Measurements from ENCODE around the gene KDM4B. TPM values are rescaled to one million over a fixed set of nuclear protein-coding genes. Genes with fewer than 3 reads are reported as not detected.

The KDM4B gene
- total RNA-seq, 1 donor from 2014 or later = 36.4 TPM

DNA sequence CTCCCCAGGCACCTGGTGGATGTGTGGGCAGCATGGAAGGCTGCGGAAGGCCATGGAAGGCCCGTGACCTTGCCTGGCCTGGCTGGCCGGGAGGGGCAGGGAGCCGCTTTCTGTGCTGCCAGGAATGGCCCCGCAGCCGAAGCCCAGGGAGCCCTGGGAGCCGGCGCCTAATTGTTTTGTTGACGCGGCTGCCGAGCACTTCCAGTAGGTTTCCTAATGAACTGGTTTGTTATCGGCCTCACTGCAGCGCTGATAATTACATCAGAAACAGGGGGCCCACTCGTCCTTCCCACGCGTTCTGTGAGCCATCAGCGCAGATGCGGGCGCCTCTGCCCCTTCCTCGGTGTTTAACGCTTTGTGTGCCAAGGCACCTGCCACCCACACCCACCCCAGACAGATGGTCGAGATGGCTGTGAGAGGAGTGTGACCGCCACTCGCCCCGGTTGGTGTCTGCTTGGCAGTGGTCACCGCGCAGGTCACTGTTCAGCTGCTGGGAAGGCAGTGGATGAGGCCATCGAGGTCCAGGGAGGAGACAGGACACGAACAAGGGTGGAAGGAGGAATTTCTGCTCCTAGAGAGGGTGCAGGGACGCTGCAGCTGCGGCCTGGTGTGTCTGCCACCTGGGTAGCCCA lies 124.5 kb downstream of the KDM4B start:
- ATAC-seq (peak; percentile 71), DNase-seq (peak; percentile 75)
- intact Hi-C loops (cut with micrococcal nuclease) = no loop called here

DNA sequence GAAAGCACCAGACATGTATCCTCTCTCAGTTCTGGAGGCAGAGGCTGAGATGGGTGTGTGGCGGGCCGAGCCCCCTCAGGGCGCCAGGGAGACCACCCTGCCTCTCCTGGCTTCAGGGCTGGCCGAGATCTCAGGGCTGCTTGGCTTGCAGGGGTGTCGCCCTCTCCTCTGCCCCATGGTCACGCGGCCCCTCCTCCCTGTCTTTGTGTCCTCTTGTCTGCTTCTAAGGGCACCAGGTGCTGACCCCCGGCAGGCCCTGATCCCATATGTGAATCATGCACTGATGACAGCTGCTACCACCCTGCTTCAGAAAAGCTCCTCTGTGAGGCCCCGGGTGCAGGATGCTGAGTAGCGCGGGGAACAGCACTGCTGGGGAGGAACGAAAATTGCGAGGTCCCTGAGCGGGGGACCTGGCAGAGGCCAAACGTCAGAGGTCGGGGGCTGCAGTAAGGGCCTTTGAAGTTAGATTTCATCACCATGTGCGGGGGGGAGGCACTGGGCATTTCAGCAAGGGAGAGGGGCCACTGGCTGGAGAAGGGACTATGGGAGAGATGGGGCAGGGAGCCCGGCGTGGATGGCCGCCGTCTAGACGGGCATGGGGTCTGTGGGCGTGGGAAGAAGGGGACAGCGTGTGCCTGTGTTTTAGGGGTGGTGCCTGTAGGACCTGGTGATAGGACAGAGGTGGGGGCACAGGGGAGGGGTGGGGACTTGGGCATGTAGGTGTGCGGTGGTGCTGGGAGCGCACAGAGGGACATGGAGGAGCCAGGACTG lies 125.2 kb downstream of the KDM4B start:
- intact Hi-C loops (cut with micrococcal nuclease) = no loop called here
- no peak for ATAC-seq
- no peak for DNase-seq

DNA sequence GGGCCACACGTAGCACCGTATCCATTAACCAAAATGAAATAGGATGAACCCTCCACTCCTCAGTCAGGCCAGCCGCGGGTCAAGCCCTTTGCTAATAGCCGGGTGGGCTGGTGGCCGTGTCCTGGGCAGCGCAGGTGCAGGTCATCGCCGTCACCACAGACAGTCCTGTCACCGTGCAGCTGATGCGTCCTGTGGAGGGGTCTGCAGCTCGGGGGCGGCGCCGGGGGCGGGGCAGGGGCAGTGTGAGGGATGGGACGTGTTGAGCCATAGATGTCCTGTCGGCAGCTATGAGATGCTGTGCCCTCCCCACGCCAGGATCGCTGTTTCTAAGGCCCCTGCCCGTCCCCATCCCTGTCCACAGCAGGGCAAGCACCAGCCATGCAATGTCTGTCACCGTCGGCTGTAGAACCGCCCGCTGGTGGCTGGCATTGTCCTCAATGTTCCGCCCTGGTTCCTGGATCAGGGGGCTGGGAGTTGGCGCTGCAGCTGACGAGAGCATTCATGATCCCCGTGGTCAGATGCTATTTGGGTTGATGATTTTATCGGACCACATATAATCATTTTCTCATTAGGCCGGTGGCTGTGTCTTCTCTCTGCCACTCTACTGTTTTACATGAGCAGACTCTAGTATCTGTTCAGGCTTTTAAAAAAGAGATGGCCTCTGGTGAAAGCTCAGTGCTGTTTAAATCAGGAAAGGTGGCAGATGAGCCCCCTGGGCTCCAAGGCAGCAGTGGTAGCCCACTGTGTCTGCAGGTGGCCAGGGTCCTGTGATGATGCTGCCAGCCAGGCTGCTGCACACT lies 126.1 kb downstream of the KDM4B start:
- intact Hi-C loops (cut with micrococcal nuclease) = no loop called here
- DNase-seq (no peak), ATAC-seq (no peak)

DNA sequence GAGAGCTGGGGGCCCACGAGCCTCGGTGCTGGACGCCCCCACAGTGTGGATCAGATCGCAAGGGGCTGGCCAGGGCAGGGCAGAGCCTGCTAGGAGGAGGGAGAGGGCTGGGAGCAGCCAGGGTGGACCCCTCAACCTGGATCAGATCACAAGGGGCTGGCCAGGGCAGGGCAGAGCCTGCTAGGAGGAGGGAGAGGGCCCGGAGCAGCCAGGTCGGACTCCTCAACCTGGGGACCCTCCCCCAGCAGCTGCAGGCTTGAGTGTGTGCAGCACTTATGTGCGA lies 126.6 kb downstream of the KDM4B start:
- intact Hi-C loops (cut with micrococcal nuclease) = no loop called here
- DNase-seq = no peak
- ATAC-seq = no peak

DNA sequence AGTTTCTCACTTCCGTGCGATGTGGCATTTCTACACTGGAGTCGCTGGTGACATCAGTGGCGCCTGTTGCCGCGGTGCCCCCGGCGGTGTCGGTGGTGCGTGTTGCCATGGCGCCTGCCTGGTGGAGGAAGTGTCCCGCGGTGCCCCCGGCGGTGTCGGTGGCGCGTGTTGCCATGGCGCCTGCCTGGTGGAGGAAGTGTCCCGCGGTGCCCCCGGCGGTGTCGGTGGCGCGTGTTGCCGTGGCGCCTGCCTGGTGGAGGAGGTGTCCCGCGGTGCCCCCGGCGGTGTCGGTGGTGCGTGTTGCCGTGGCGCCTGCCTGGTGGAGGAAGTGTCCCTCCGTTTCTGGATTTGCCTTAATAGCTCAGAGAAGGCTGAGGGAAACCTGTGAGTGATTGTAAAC lies 127.6 kb downstream of the KDM4B start:
- intact Hi-C loops (cut with micrococcal nuclease) = no loop called here
- ATAC-seq (no peak), DNase-seq (no peak)

DNA sequence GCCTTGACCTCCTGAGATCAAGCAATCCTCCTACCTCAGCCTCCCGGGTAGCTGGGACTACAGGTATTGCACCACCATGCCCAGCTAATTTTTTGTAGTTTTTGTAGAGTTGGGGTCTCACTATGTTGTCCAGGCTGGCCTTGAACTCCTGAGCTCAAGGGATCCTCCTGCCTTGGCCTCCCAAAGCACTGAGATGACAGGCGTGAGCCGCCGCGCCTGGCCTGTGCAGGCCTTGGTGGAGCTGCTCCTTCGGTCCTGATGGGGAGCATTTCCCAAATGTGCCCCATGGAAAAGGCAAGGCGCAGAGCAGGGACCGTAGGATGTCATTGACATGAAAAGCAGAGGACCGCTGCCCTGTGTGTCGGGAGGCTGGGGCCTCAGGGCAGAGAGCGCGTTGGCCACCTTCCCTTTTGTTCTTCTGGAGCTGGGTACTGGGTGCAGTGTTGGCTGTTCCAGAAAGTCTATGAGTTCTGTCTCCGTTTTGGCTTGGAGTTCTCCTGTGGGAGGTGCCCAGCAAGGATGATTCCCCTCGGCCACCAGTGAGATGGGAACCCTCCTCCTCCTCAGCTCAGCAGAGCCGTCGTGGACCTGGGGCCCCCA lies 128.5 kb downstream of the KDM4B start:
- no peak for ATAC-seq
- intact Hi-C loops (cut with micrococcal nuclease) = no loop called here
- no peak for DNase-seq

DNA sequence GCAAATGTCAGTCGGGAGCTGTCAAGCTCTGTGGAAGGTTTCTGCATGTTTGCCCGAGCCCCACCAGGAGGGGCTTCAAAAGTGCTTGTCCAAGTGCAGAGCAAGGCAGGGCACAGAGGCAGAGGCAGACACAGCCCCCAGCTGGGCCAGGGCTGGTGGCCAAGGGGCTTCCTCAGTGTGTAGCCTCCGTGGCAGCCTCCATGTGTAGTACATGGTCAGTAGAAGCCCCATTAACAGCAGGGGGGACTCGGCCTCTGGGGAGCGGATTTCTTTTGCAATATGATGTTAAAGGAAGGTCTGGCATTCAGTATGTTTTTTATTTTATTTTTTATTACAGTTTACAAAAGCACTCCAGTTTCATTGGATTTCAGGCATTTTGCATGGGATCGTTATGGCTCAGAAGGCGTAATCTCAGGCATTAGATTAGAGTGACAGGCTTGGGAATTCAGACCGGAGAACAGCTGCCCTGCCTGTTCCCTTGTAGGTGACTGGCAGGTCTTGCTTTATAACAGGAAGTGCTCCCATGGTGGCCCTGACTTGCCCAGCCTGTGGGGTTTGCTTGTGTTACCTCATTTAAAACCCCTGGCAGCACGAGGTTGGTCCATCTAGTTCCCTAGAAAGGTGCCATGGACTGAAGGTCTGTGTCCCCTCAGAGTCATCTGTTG lies 129.2 kb downstream of the KDM4B start:
- intact Hi-C loops (cut with micrococcal nuclease) = no loop called here

DNA sequence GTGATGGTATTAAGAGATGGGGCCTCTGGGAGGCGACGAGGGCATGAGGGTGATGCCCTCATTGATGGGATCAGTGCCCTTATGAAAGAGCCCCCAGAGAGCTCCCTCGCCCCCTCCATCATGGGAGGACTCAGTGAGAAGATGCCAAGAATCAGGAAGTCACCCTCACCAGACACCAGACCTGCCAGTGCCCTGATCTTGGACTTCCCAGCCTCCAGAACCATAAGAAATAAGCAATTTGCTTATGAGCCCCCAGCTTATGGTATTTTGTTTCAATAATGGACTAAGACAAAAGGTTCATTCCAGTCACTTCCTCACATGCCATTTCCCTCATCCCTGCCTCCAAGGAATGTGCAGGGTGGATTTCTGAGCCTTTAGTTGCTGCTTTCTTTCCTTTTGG lies 129.7 kb downstream of the KDM4B start:
- ATAC-seq (no peak), DNase-seq (no peak)
- intact Hi-C loops (cut with micrococcal nuclease) = no loop called here

More for the DNA sequence above, 129.2 kb downstream of the KDM4B start:
- no peak for DNase-seq
- no peak for ATAC-seq

DNA sequence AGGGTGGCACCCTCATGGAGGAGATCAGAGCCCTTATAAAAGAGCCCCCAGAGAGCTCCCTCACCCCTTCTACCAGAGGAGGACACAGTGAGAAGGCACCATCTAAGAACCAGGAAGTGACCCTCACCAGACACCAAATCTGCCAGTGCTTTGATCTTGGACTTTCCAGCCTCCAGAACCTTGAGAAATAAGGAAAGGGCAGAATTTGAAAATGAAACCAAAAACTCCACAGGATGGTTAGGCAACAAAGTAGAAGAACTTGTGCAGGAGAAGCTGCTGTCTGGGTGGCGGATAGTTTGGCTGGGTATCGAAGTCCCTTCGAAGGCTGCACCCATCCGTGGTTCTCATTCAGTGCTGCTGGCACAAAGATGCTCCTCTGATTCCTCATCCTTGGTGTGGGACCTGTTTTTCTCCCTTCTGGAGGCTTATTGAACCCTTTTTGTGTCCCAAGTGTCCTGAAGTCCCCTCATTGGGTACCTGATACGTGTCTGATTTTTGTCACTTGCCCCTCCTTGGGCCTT lies 130.8 kb downstream of the KDM4B start:
- DNase-seq (no peak), ATAC-seq (no peak)
- intact Hi-C loops (cut with micrococcal nuclease) = no loop called here

DNA sequence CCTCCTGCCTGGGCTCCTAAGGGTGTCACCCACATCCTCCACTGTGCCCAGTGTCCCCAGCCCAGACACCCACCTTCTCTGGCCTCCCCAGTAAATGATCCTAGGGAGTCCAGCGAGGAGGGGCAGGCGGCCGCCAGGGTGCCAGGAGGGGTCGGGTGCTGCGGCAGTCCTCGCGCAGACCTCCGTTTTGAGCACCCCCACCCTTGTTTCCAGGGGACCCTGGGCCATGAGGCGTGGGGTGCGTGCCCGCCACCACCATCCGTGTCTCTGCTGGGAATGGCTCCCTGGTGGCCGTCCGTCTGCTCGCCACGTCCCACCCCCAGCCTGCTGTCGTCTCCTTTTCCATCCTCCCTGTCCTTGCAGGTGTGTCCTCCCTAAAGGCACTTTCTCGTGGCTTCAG lies 133.0 kb downstream of the KDM4B start:
- ATAC-seq = no peak
- no peak for DNase-seq
- intact Hi-C loops (cut with micrococcal nuclease) = no loop called here

DNA sequence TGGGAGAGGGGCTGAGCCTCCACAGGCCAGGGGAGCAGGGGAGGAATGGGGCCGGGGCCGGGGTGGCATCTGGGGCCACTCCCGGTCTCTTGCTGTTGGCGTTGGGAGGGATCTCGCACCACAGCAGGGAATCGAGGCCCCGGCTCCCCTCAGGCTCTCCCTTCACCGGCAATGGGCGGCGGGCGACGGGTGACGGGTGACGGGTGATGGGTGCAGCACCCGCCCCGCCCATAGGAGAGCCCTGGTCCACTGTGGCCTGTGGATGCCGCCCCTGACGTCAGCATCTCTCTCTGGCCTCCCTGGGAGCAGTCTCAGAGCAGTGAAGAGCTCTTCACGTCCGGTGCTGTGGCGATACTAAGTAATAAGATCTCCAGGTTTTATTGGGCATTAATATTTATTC lies 133.6 kb downstream of the KDM4B start:
- ATAC-seq = no peak

DNA sequence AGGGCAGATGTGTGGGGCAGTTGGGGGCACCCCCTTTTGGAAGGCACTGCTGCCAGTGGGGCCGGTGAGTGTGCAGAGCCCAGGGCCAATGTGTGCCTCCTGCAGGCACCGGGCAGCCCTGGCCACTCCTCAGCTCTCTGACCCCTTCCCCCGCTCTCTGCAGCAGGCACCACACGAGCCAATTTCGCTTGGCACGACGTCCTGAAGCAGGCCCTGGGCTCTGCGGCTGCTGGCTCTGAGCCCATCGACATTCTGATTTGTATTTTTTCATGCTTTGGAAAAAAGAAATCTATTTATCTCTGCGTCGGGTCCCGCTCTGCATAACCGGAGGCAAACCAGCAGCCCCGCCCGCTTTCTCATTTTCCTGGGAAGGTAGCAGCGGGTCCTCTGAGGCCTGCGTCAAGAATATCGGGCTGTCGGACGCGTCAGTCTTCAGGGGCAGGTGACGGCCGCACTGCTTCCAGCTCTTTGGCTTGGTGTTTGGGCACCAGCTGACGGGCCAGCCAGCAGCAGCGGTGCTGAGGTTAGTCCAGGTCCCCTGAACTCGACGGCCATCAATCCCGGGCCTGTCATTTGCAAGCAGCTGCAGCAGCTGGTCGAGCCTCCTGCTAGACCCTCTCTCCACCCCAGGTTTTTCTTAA lies 134.3 kb downstream of the KDM4B start:
- peak; percentile 78 for DNase-seq
- peak; percentile 81 for ATAC-seq
- intact Hi-C loops (cut with micrococcal nuclease) = no loop called here

More for the DNA sequence above, 133.6 kb downstream of the KDM4B start:
- intact Hi-C loops (cut with micrococcal nuclease) = no loop called here
- DNase-seq = no peak

DNA sequence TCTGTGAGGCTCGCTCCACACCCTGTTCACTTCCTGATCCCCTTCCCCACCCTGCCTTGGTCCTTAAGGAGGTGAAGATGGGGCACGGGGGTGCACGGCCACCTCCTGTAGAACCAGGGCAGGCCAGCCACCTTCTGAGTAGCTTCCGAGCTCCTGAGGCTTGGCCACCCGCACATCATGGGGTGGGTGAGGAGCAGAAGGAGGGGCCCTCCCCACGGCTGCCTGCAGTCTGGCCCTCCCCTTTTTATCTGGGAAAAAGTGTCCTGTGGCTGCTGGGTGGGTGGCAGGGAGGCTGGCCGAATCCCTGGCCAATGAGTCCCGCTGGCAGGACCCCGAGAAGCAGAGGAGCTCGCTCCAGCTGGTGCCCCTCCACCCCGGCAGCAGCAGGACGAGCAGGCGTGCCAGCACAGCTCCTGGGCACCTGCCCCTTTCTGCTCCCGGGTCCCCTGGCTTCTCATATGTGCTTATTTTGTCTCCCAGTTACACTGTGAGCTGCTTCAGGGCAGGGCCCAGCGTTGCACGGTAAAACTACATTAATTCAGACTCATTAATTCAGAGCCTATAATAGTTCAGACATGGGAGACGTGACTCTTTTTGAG lies 135.0 kb downstream of the KDM4B start:
- peak; percentile 29 for ATAC-seq
- intact Hi-C loops (cut with micrococcal nuclease) = no loop called here
- DNase-seq = no peak

DNA sequence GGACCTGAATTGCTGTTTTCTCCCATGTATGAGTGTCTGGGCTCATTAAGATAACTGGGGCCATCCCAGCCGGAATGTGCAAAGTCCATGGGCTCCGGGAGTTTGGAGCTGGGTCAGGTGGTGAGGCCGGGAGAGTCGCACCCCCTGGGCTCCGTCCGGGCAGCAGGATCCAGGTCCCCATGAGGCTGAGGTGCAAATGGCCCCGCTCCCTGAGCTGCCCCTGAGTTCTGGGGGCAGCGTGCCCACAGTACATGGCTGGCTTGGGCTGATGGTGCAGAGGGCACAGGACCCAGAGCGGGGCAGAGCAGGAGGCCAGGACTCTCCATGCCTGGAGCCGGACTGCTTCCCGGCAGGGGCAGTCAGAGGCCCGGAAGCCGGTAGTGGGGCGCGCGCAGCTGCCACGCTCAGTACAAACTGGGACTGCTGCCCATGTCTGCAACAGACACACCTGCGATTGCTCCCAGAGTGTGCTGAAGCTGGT lies 136.0 kb downstream of the KDM4B start:
- DNase-seq (no peak), ATAC-seq (peak; percentile 4)
- intact Hi-C loops (cut with micrococcal nuclease) = no loop called here

DNA sequence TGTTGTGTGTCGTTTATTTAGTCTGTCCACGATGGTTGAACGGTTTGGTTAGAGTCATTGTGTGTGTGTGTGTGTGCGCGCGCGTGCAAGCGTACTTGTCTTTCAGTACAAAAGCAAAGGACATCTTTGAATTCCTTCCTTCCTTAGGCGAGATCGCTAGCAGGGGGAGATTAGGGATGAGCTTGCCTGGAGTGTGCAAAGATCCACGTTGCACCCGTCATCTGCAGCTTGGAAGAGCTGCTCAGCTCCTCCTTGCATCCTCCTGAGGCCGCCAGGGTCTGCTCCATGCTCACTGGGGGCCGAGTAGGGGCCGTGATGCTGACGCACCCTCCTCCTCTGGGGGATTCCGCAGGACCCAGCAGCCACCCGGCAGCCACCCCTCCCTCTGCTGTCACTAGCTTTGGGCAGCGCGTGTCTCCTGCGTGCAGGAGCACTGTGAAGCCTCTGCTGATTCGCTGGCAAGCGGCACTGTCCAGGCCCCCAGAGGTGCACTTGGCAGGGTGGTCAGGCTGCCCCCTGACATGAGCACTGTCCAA lies 137.3 kb downstream of the KDM4B start:
- DNase-seq = no peak
- intact Hi-C loops (cut with micrococcal nuclease) = no loop called here
- no peak for ATAC-seq

DNA sequence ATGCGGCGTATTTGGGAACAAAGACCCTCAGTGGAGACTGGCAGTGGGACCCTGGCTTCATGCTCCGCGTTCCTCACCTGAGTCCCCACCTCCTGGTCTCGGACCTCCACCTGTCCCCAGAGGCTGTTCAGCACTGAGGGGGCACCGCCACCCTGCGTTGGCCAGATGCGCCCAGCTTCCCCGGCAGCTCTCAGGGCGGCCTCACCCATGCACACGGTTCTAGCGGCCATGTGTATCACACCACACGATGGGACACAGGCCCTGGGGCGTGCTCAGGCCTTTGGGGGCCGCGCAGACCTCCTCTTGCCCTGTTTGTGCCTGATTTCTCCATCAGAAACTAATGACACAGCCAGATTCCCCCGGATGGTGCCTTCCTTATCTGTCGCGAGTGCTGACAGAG lies 138.1 kb downstream of the KDM4B start:
- no peak for DNase-seq
- no peak for ATAC-seq
- intact Hi-C loops (cut with micrococcal nuclease) = no loop called here

DNA sequence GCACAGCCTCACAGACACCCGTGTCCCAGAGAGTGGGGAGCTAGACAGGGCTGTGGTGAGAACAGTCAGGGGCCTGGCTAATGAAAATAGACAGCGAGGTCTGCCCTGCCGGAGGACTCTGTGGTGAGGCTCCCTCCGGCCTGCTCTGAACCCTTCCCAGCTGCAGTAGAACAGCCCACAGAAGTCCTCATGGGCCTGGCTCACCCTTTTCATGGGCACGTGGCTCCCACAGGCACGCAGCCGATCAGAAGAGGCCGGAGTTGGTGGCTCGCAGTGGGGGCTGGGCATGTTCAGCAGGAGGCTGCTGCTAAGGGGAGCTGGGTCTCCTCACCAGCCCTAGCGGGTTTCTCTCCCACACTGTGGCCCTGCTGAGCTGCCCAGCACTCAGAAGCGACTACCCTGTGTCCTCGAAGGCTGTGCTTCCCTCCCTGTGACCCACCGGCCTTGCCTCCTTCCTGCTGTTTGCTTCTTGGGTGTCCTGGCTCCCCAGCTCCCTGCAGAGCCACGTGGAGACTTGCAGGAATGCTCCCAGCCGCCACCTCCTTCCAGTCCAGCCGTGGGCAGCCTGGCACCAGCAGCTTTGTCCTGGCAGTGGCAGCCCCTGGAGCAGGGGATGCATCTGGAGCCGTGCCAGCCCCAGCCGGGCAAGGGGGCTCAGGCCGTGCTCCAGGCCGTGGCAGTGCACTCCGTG lies 138.7 kb downstream of the KDM4B start:
- peak; percentile 66 for ATAC-seq
- DNase-seq = peak; percentile 75
- intact Hi-C loops (cut with micrococcal nuclease) = no loop called here

Data from left ventricle myocardium superior (tissue), 1 donor.